GM19372 (cell line): ENCODE data around the gene GRAPL.
"Not testable (repeated sequence)": the region's sequence is repeated elsewhere in the genome, so short reads cannot be mapped to it uniquely, and the experiment has no call there.

Source experiments
- ATAC-seq: cut with Tn5 transposase; IDR thresholded peaks from one replicate; pipeline ENCODE4 v1.9.1; 2021; ENCODE audit warnings: mild to moderate bottlenecking, low read depth, moderate library complexity; ENCODE audit not compliant: unreplicated experiment

The GRAPL gene

GRCh38 chr17:19136138-19136537, 8.7 kb downstream of the GRAPL start:
- not testable (repeated sequence) for ATAC-seq

GRCh38 chr17:19136605-19137004, 9.2 kb downstream of the GRAPL start:
- not testable (repeated sequence) for ATAC-seq

- not testable (repeated sequence) for ATAC-seq
Observed at GRCh38 chr17:19137959-19138358, 10.6 kb downstream of the GRAPL start.

- ATAC-seq = not testable (repeated sequence)
Observed at GRCh38 chr17:19141366-19142155, 14.2 kb downstream of the GRAPL start.

- ATAC-seq = not testable (repeated sequence)
Observed at GRCh38 chr17:19142419-19142818, 15.0 kb downstream of the GRAPL start.

- ATAC-seq = not testable (repeated sequence)
Observed at GRCh38 chr17:19143097-19143777, 15.8 kb downstream of the GRAPL start.

GRCh38 chr17:19144373-19144772, 17.0 kb downstream of the GRAPL start:
- ATAC-seq = not testable (repeated sequence)

- not testable (repeated sequence) for ATAC-seq
Observed at GRCh38 chr17:19145471-19145870, 18.1 kb downstream of the GRAPL start.

GRCh38 chr17:19150678-19151615, 23.6 kb downstream of the GRAPL start:
- ATAC-seq = not testable (repeated sequence)

GRCh38 chr17:19157628-19158027, 30.2 kb downstream of the GRAPL start:
- not testable (repeated sequence) for ATAC-seq

- not testable (repeated sequence) for ATAC-seq
Observed at GRCh38 chr17:19158478-19158877, 31.1 kb downstream of the GRAPL start.

GRCh38 chr17:19158938-19159337, 31.5 kb downstream of the GRAPL start:
- not testable (repeated sequence) for ATAC-seq

- not testable (repeated sequence) for ATAC-seq
Observed at GRCh38 chr17:19161308-19162107, 34.1 kb downstream of the GRAPL start.

- ATAC-seq = not testable (repeated sequence)
Observed at GRCh38 chr17:19162384-19163216, 35.2 kb downstream of the GRAPL start.

- ATAC-seq = not testable (repeated sequence)
Observed at GRCh38 chr17:19174422-19174821, 47.0 kb downstream of the GRAPL start.

GRCh38 chr17:19175410-19175809, 48.0 kb downstream of the GRAPL start:
- ATAC-seq = not testable (repeated sequence)

GRCh38 chr17:19181040-19181875, 53.9 kb downstream of the GRAPL start:
- ATAC-seq = peak; percentile 70
